ENCODE measurements around the gene ZNF521. TPM values are rescaled to one million over a fixed set of nuclear protein-coding genes. Genes with fewer than 3 reads are reported as not detected.
"Not testable (repeated sequence)": the region's sequence is repeated elsewhere in the genome, so short reads cannot be mapped to it uniquely, and the experiment has no call there.

ZNF521 gene
- total RNA-seq, 1 donor from 2014 or later = 48.0 TPM

DNA sequence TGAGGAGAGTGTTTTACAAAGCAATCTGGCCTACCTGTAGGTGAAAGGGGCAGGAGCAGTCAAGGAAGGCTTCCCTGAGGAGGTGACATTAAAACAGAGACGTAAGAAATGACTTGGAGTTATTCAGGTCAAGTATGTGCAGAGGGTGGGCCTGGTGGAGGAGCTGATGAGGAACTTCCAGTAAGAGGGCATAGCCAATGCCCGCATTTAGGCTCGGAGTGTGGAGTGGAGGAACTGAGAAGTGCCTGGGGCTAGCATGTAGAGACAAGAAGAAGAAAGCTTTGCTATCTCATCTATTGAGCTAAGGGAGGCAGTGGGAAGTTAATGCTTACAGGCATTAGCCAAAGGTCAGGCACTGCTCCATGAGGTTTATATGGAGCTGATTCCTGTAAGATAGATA is 312.2 kb downstream of the ZNF521 start:
- H3K27ac ChIP-seq (ENCODE audit: low read depth, low read length) = no peak overlapping the region
- H3K36me3 ChIP-seq (ENCODE audit: insufficient read depth, low read length) = no peaks in the 10 kb centered on the region
- H2AFZ ChIP-seq (ENCODE audit: low read depth, low read length) = no peak overlapping the region
- no peaks in the 10 kb centered on the region for H4K20me1 ChIP-seq (ENCODE audit: insufficient read depth, low read length)
- peaks cover 16% of the 10 kb centered on the region for H3K27me3 Mint-ChIP-seq (ENCODE audit: low read depth, unreplicated experiment)
- H3K9ac ChIP-seq (ENCODE audit: low read length) = no peak overlapping the region
- DNase-seq (ENCODE audit: low read depth) (no peak), FAIRE-seq (no peak)
- no peaks in the 10 kb centered on the region for H3K4me1 ChIP-seq (ENCODE audit: insufficient read depth, low read length)
- H3K27me3 ChIP-seq (ENCODE audit: insufficient read depth, low read length) = no peaks in the 10 kb centered on the region
- H3K4me3 Mint-ChIP-seq (ENCODE audit: unreplicated experiment) = no peak overlapping the region
- no peak for TF ChIP-seq EZH2 (IDR thresholded peaks at IDR 0.05; ENCODE audit: insufficient read depth, low read length)
- TF ChIP-seq, protein P1, sequence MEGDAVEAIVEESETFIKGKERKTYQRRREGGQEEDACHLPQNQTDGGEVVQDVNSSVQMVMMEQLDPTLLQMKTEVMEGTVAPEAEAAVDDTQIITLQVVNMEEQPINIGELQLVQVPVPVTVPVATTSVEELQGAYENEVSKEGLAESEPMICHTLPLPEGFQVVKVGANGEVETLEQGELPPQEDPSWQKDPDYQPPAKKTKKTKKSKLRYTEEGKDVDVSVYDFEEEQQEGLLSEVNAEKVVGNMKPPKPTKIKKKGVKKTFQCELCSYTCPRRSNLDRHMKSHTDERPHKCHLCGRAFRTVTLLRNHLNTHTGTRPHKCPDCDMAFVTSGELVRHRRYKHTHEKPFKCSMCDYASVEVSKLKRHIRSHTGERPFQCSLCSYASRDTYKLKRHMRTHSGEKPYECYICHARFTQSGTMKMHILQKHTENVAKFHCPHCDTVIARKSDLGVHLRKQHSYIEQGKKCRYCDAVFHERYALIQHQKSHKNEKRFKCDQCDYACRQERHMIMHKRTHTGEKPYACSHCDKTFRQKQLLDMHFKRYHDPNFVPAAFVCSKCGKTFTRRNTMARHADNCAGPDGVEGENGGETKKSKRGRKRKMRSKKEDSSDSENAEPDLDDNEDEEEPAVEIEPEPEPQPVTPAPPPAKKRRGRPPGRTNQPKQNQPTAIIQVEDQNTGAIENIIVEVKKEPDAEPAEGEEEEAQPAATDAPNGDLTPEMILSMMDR (IDR thresholded peaks at IDR 0.05; ENCODE audit: insufficient read depth, low read depth, low read length) = no peak
- no peaks in the 10 kb centered on the region for H3K4me1 Mint-ChIP-seq (ENCODE audit: low read depth, unreplicated experiment)
- no peak overlapping the region for H3K27ac Mint-ChIP-seq (ENCODE audit: unreplicated experiment)
- no peak overlapping the region for H3K4me2 ChIP-seq (ENCODE audit: low read length)
- H3K4me3 ChIP-seq (ENCODE audit: insufficient read depth, low read depth, low read length) = no peak overlapping the region
- H3K36me3 Mint-ChIP-seq (ENCODE audit: low read depth, unreplicated experiment) = no peaks in the 10 kb centered on the region
- H3K79me2 ChIP-seq (ENCODE audit: insufficient read depth, low read length) = no peaks in the 10 kb centered on the region
- peaks cover 2% of the 10 kb centered on the region for H3K9me3 ChIP-seq (ENCODE audit: insufficient read depth, low read depth, low read length)
- H3K9me3 Mint-ChIP-seq (ENCODE audit: unreplicated experiment) = peaks cover 2% of the 10 kb centered on the region

DNA sequence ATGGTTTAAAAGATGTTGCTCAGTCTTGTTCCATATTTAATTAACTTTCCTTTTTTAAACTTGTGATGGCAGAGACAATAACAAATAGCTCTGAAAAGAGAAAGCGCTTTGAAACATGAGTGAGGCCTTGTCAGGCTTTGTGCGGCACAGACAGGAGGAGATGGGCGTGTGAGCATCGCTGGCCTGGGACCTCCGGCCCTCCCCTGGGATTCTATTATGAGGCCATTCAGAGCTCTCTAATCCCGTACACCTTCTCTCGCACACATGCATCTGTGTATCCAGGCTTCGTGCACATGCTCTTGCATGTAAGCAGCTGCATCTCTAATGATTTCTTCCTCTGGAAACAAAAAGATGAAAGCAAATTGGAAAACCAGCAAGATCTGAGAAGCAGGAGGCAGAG is 313.7 kb downstream of the ZNF521 start:
- no peak overlapping the region for H2AFZ ChIP-seq (ENCODE audit: low read depth, low read length)
- no peaks in the 10 kb centered on the region for H4K20me1 ChIP-seq (ENCODE audit: insufficient read depth, low read length)
- H3K4me3 Mint-ChIP-seq (ENCODE audit: unreplicated experiment) = no peak overlapping the region
- H3K36me3 Mint-ChIP-seq (ENCODE audit: low read depth, unreplicated experiment) = no peaks in the 10 kb centered on the region
- no peaks in the 10 kb centered on the region for H3K4me1 Mint-ChIP-seq (ENCODE audit: low read depth, unreplicated experiment)
- TF ChIP-seq, protein P1 (IDR thresholded peaks at IDR 0.05; ENCODE audit: insufficient read depth, low read depth, low read length) = no peak
- TF ChIP-seq EZH2 (IDR thresholded peaks at IDR 0.05; ENCODE audit: insufficient read depth, low read length) = no peak
- H3K27ac Mint-ChIP-seq (ENCODE audit: unreplicated experiment) = no peak overlapping the region
- H3K9ac ChIP-seq (ENCODE audit: low read length) = no peak overlapping the region
- H3K9me3 Mint-ChIP-seq (ENCODE audit: unreplicated experiment) = no peaks in the 10 kb centered on the region
- FAIRE-seq = no peak
- H3K27me3 ChIP-seq (ENCODE audit: insufficient read depth, low read length) = no peaks in the 10 kb centered on the region
- H3K4me2 ChIP-seq (ENCODE audit: low read length) = no peak overlapping the region
- no peaks in the 10 kb centered on the region for H3K36me3 ChIP-seq (ENCODE audit: insufficient read depth, low read length)
- H3K27ac ChIP-seq (ENCODE audit: low read depth, low read length) = no peak overlapping the region
- DNase-seq (ENCODE audit: low read depth) = no peak
- no peak overlapping the region for H3K4me3 ChIP-seq (ENCODE audit: insufficient read depth, low read depth, low read length)
- no peaks in the 10 kb centered on the region for H3K9me3 ChIP-seq (ENCODE audit: insufficient read depth, low read depth, low read length)
- H3K27me3 Mint-ChIP-seq (ENCODE audit: low read depth, unreplicated experiment) = peaks cover 16% of the 10 kb centered on the region
- H3K4me1 ChIP-seq (ENCODE audit: insufficient read depth, low read length) = no peaks in the 10 kb centered on the region
- no peaks in the 10 kb centered on the region for H3K79me2 ChIP-seq (ENCODE audit: insufficient read depth, low read length)

DNA sequence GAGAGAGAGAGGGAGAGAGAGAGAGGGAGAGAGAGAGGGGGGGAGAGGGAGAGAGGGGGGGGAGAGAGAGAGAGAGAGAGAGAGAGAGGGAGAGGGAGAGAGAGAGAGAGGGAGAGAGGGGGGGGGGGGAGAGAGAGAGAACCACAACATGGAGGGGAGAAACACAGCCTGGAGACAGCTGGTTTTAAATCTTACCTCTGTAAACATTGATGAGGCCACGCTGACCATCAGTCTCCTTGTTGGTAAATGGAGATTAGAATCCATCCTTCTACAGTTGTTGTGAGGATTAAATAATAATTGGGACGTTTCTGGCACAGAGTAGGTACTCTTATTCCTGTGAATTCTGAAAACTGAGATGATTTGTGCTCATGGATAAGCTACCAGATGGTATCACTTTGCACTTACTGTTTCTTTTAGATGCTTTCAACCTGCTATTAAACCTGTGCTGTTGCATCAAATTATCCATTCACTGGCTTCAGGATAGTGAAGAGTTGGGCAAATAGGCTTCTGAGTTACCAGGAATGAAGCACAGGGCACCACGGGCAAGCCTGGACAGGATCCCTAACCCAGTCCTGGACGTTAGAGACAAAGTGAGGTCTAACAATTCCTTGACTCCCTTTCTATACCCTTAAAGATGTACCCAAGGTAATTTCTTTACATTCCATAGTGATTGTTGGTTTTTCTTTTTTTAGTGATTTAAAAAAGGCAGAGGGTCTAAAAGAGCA is 318.1 kb downstream of the ZNF521 start:
- no peaks in the 10 kb centered on the region for H3K36me3 ChIP-seq (ENCODE audit: insufficient read depth, low read length)
- FAIRE-seq = no peak
- no peaks in the 10 kb centered on the region for H3K9me3 Mint-ChIP-seq (ENCODE audit: unreplicated experiment)
- no peak overlapping the region for H3K27ac ChIP-seq (ENCODE audit: low read depth, low read length)
- no peak overlapping the region for H3K4me2 ChIP-seq (ENCODE audit: low read length)
- H4K20me1 ChIP-seq (ENCODE audit: insufficient read depth, low read length) = no peaks in the 10 kb centered on the region
- no peak overlapping the region for H3K9ac ChIP-seq (ENCODE audit: low read length)
- no peaks in the 10 kb centered on the region for H3K9me3 ChIP-seq (ENCODE audit: insufficient read depth, low read depth, low read length)
- no peaks in the 10 kb centered on the region for H3K4me1 ChIP-seq (ENCODE audit: insufficient read depth, low read length)
- no peaks in the 10 kb centered on the region for H3K36me3 Mint-ChIP-seq (ENCODE audit: low read depth, unreplicated experiment)
- peaks cover 18% of the 10 kb centered on the region for H3K27me3 Mint-ChIP-seq (ENCODE audit: low read depth, unreplicated experiment)
- H3K27me3 ChIP-seq (ENCODE audit: insufficient read depth, low read length) = peaks cover 3% of the 10 kb centered on the region
- no peak for DNase-seq (ENCODE audit: low read depth)
- H3K4me1 Mint-ChIP-seq (ENCODE audit: low read depth, unreplicated experiment) = no peaks in the 10 kb centered on the region
- no peaks in the 10 kb centered on the region for H3K79me2 ChIP-seq (ENCODE audit: insufficient read depth, low read length)
- no peak overlapping the region for H3K27ac Mint-ChIP-seq (ENCODE audit: unreplicated experiment)
- no peak overlapping the region for H2AFZ ChIP-seq (ENCODE audit: low read depth, low read length)
- TF ChIP-seq, protein P1 (IDR thresholded peaks at IDR 0.05; ENCODE audit: insufficient read depth, low read depth, low read length) = no peak
- no peak for TF ChIP-seq EZH2 (IDR thresholded peaks at IDR 0.05; ENCODE audit: insufficient read depth, low read length)
- no peak overlapping the region for H3K4me3 ChIP-seq (ENCODE audit: insufficient read depth, low read depth, low read length)
- H3K4me3 Mint-ChIP-seq (ENCODE audit: unreplicated experiment) = no peak overlapping the region

DNA sequence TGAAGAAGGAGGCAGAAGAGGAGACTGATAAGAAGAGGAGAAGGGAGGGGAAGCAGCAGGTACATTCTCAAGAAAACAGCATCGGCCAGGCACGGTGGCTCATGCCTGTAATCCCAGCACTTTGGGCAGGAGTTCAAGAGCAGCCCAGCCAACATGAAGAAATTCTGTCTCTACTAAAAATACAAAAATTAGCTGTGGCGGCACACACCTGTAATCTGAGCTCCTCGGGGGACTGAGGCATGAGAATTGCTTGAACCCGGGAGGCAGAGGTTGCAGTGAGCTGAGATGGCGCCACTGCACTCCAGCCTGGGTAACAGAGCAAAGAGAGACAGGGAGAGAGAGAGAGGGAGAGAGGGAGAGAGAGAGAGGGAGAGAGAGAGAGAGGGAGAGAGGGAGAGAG is 318.8 kb downstream of the ZNF521 start:
- H3K79me2 ChIP-seq (ENCODE audit: insufficient read depth, low read length); H3K4me3 Mint-ChIP-seq (ENCODE audit: unreplicated experiment); H3K36me3 Mint-ChIP-seq (ENCODE audit: low read depth, unreplicated experiment); H3K4me1 ChIP-seq (ENCODE audit: insufficient read depth, low read length); H3K27ac ChIP-seq (ENCODE audit: low read depth, low read length); H3K27ac Mint-ChIP-seq (ENCODE audit: unreplicated experiment); H2AFZ ChIP-seq (ENCODE audit: low read depth, low read length); H3K4me1 Mint-ChIP-seq (ENCODE audit: low read depth, unreplicated experiment); H3K27me3 ChIP-seq (ENCODE audit: insufficient read depth, low read length); H4K20me1 ChIP-seq (ENCODE audit: insufficient read depth, low read length); H3K4me2 ChIP-seq (ENCODE audit: low read length); DNase-seq (ENCODE audit: low read depth); H3K36me3 ChIP-seq (ENCODE audit: insufficient read depth, low read length); H3K9me3 Mint-ChIP-seq (ENCODE audit: unreplicated experiment); H3K4me3 ChIP-seq (ENCODE audit: insufficient read depth, low read depth, low read length); H3K9me3 ChIP-seq (ENCODE audit: insufficient read depth, low read depth, low read length); FAIRE-seq; H3K9ac ChIP-seq (ENCODE audit: low read length): not testable (repeated sequence)
- H3K27me3 Mint-ChIP-seq (ENCODE audit: low read depth, unreplicated experiment) = peaks cover 18% of the 10 kb centered on the region
